GM12878 (cell line): ENCODE data around the gene ADD2.

Source experiments
- CBX5 ChIP-seq: sonication (generic); IDR thresholded peaks from 2 replicates; pipeline ENCODE4 v1.6.1; 2016; ENCODE audit warnings: low read depth, moderate library complexity, mild to moderate bottlenecking, inconsistent platforms
- CTCF ChIP-seq, 3 experiments: IDR thresholded peaks in 2 of 3; conservative IDR thresholded peaks in 1 of 3; 2 replicates each; pipeline ENCODE4 v1.5.1; 2011; ENCODE audit warnings: low read depth in 3 of 3, low read length in 3 of 3, mild to moderate bottlenecking in 3 of 3, control low read depth in 2 of 3, moderate library complexity in 2 of 3, inconsistent platforms in 1 of 3, mixed read lengths in 1 of 3; ENCODE audit not compliant: control insufficient read depth in 2 of 3, insufficient read depth in 1 of 3; ENCODE audit errors: extremely low read depth in 1 of 3

DNA sequence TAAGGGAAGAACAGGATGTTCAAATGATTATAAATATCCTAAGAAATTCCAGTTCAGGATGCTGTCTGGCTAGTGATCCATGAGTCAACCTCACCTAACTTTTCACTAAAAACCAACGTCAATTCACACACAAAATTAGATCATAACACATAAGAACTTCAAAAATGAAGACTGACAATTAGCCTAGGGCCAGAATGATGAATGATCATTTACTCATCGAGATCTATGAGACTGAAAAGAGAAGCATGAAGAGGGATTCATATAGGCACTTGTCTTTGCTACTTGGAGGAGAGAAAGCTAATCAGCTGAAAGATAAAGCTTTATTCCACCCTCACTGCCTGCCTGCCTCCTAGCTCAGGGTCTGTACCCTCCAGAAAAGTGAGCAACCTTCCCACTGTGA is 29.8 kb downstream of the ADD2 start:
- TF ChIP-seq CBX5: no peak
- TF ChIP-seq CTCF (IDR thresholded peaks at IDR 0.05 in 2 of 3, conservative IDR thresholded peaks at IDR 0.05 in 1 of 3; ENCODE audit: control insufficient read depth in 2 of 3, extremely low read depth in 1 of 3, insufficient read depth in 1 of 3, low read depth in 3 of 3, low read length in 3 of 3): no peak
